Liver (tissue), 9 donors: ENCODE measurements around the gene ASCC1. TPM values are rescaled to one million over a fixed set of nuclear protein-coding genes. Genes with fewer than 3 reads are reported as not detected.

Experiments
- DNase-seq: peaks from one replicate; pipeline ENCODE4 v3.0.0-alpha.2; 2017; ENCODE audit warnings: low spot score
- H3K27ac ChIP-seq, 2 donors: one replicate each; pipeline ENCODE4 v1.7.0; 2013; ENCODE audit warnings: inconsistent platforms in 2 of 2, low read length in 2 of 2, control low read depth in 1 of 2, low read depth in 1 of 2, mild to moderate bottlenecking in 1 of 2
- H3K27me3 ChIP-seq, 4 donors: one replicate each; pipeline versions ENCODE4 v1.6.1 to v1.7.0; 2013; ENCODE audit warnings: low read length in 3 of 4, inconsistent platforms in 1 of 4, mild to moderate bottlenecking in 1 of 4, moderate library complexity in 1 of 4; ENCODE audit not compliant: control insufficient read depth in 4 of 4, insufficient read depth in 4 of 4
- H3K36me3 ChIP-seq, 4 donors: one replicate each; pipeline versions ENCODE4 v1.6.1 to v1.7.0; 2013; ENCODE audit warnings: low read length in 3 of 4, mild to moderate bottlenecking in 3 of 4, low read depth in 1 of 4, moderate library complexity in 1 of 4; ENCODE audit not compliant: control insufficient read depth in 4 of 4, insufficient read depth in 3 of 4
- H3K4me1 ChIP-seq, 4 donors: one replicate each; pipeline versions ENCODE4 v1.6.1 to v1.7.0; 2013; ENCODE audit warnings: low read length in 3 of 4, mild to moderate bottlenecking in 3 of 4, moderate library complexity in 1 of 4; ENCODE audit not compliant: control insufficient read depth in 4 of 4, insufficient read depth in 4 of 4
- H3K4me3 ChIP-seq, 3 donors: one replicate each; pipeline versions ENCODE4 v1.6.1 to v1.7.0; 2013; ENCODE audit warnings: low read length in 3 of 3, control low read depth in 1 of 3, low read depth in 1 of 3, mild to moderate bottlenecking in 1 of 3
- H3K9ac ChIP-seq, 2 donors: one replicate each; pipeline ENCODE4 v1.7.0; 2013; ENCODE audit warnings: low read length in 2 of 2, mild to moderate bottlenecking in 2 of 2, moderate library complexity in 2 of 2, control low read depth in 1 of 2, low read depth in 1 of 2
- H3K9me3 ChIP-seq, 4 donors: one replicate each; pipeline versions ENCODE4 v1.6.1 to v1.7.0; 2013; ENCODE audit warnings: low read length in 3 of 4; ENCODE audit not compliant: control insufficient read depth in 4 of 4
- ATF3 ChIP-seq: IDR thresholded peaks from 2 replicates; pipeline ENCODE4 v1.6.1; 2016; ENCODE audit warnings: antibody characterized with exemption
- CTCF ChIP-seq: fragments of 150-350 bp; IDR thresholded peaks from 2 replicates; pipeline ENCODE4 v1.5.1; 2017; ENCODE audit warnings: improper control_type of control experiment, low read depth, low read length; ENCODE audit not compliant: missing input control
- FOXA1 ChIP-seq: IDR thresholded peaks from 2 replicates; pipeline ENCODE4 v1.6.1; 2016; ENCODE audit warnings: antibody characterized with exemption
- GABPA ChIP-seq, 2 donors: IDR thresholded peaks in 1 of 2; conservative IDR thresholded peaks in 1 of 2; 2 replicates each; pipeline ENCODE4 v1.6.1; 2016; ENCODE audit warnings: antibody characterized with exemption in 2 of 2, mild to moderate bottlenecking in 1 of 2, moderate library complexity in 1 of 2
- HNF4A ChIP-seq, 2 donors: conservative IDR thresholded peaks; 2 replicates each; pipeline ENCODE4 v1.6.1; 2016; ENCODE audit warnings: antibody characterized with exemption in 2 of 2, mild to moderate bottlenecking in 2 of 2
- HNF4G ChIP-seq: IDR thresholded peaks from 2 replicates; pipeline ENCODE4 v1.6.1; 2016; ENCODE audit warnings: antibody characterized with exemption
- JUND ChIP-seq, 2 donors: IDR thresholded peaks; 2 replicates each; pipeline ENCODE4 v1.6.1; 2016; ENCODE audit warnings: antibody characterized with exemption in 2 of 2
- MAX ChIP-seq: IDR thresholded peaks from 2 replicates; pipeline ENCODE4 v1.6.1; 2016; ENCODE audit warnings: antibody characterized with exemption
- NR2F2 ChIP-seq: IDR thresholded peaks from 2 replicates; pipeline ENCODE4 v1.6.1; 2016; ENCODE audit warnings: antibody characterized with exemption
- RAD21 ChIP-seq, 2 donors: IDR thresholded peaks; 2 replicates each; pipeline ENCODE4 v1.6.1; 2016; ENCODE audit warnings: antibody characterized with exemption in 2 of 2, mild to moderate bottlenecking in 2 of 2
- REST ChIP-seq: IDR thresholded peaks from 2 replicates; pipeline ENCODE4 v1.6.1; 2016; ENCODE audit warnings: antibody characterized with exemption, mild to moderate bottlenecking
- RXRA ChIP-seq, 2 donors: IDR thresholded peaks; 2 replicates each; pipeline ENCODE4 v1.6.1; 2017 to 2018; ENCODE audit warnings: antibody characterized with exemption in 2 of 2, mild to moderate bottlenecking in 1 of 2
- SP1 ChIP-seq: IDR thresholded peaks from 2 replicates; pipeline ENCODE4 v1.6.1; 2018; ENCODE audit warnings: antibody characterized with exemption, mild to moderate bottlenecking
- TAF1 ChIP-seq: conservative IDR thresholded peaks from 2 replicates; pipeline ENCODE4 v1.6.1; 2016; ENCODE audit warnings: antibody characterized with exemption, mild to moderate bottlenecking
- YY1 ChIP-seq: IDR thresholded peaks from 2 replicates; pipeline ENCODE4 v1.6.1; 2016; ENCODE audit warnings: antibody characterized with exemption, mild to moderate bottlenecking
- ZBTB33 ChIP-seq: IDR thresholded peaks from 2 replicates; pipeline ENCODE4 v1.6.1; 2016; ENCODE audit warnings: antibody characterized with exemption
- WGBS: extraction: QIAGEN DNeasy Blood & Tissue Kit; methylation state at CpG from one replicate; pipeline ENCODE4 v1.1.7; 2013; 5-methylcytosine and 5-hydroxymethylcytosine counted together
- polyA plus RNA-seq, 2 donors: library from polyadenylated mRNA; stranded (reverse) in 1 of 2; unstranded in 1 of 2; fragments of 200-250 nt in 1 of 2; fragments of >200 nt in 1 of 2; fragmentation: Nextera tagmentation in 1 of 2; extraction: Ambion mirVana in 1 of 2; gene quantifications; one replicate each; pipeline versions ENCODE4 v1.2.1 to v1.2.3, GENCODE V29; 2013 to 2015
- total RNA-seq, 2 donors: library from RNA; depleted of rRNA; stranded (reverse); fragments of >200 nt; gene quantifications; one replicate each; pipeline ENCODE4 v1.2.3, GENCODE V29; 2014
- donor health status: healthy.
- donor health status: healthy.
- donor health status: healthy.
- donor health status: healthy.
- donor health status: healthy.

The ASCC1 gene
- total and polyA plus RNA-seq, 4 donors: 6.9 to 13.9 (median 10.2) TPM

- Histone ChIP-seq H3K9ac (no peak overlapping the region), H3K27me3 (no peaks in the 10 kb centered on the region), H3K4me3 (no peak overlapping the region), H3K4me1 (no peaks in the 10 kb centered on the region), H3K9me3 (no peaks in the 10 kb centered on the region), H3K36me3 (peaks cover 0 to 5% (median 2%) of the 10 kb centered on the region in 4 donors), H3K27ac (no peak overlapping the region)
- DNase-seq: no peak
- TF ChIP-seq SP1: no peak
- no peak for TF ChIP-seq MAX
- TF ChIP-seq GABPA (IDR thresholded peaks at IDR 0.05 in 1 of 2, conservative IDR thresholded peaks at IDR 0.05 in 1 of 2): no peak
- TF ChIP-seq FOXA1: no peak
- no peak for TF ChIP-seq ZBTB33
- no peak for TF ChIP-seq CTCF
- no peak for TF ChIP-seq RXRA (IDR thresholded peaks at IDR 0.05)
- no peak for TF ChIP-seq RAD21 (IDR thresholded peaks at IDR 0.05)
- TF ChIP-seq HNF4A (conservative IDR thresholded peaks at IDR 0.05): no peak
- TF ChIP-seq TAF1: no peak
- no peak for TF ChIP-seq JUND (IDR thresholded peaks at IDR 0.05)
- TF ChIP-seq NR2F2: no peak
- no peak for TF ChIP-seq ATF3
- TF ChIP-seq YY1: no peak
- 86% methylated on average over 1 of the region's 1 CpG for WGBS
Measured at GRCh38 chr10:72162978-72163377, 53.1 kb downstream of the ASCC1 start.

- Histone ChIP-seq H3K9me3 (no peaks in the 10 kb centered on the region), H3K27ac (no peak overlapping the region), H3K4me1 (no peaks in the 10 kb centered on the region), H3K9ac (no peak overlapping the region), H3K4me3 (no peak overlapping the region), H3K36me3 (peaks cover 0 to 5% (median 3%) of the 10 kb centered on the region in 4 donors), H3K27me3 (no peaks in the 10 kb centered on the region)
- WGBS: 97% methylated on average over 9 of the region's 9 CpGs
- no peak for DNase-seq
- TF ChIP-seq CTCF: no peak
- no peak for TF ChIP-seq GABPA (IDR thresholded peaks at IDR 0.05 in 1 of 2, conservative IDR thresholded peaks at IDR 0.05 in 1 of 2)
- TF ChIP-seq RAD21 (IDR thresholded peaks at IDR 0.05): no peak
- TF ChIP-seq HNF4G: no peak
- no peak for TF ChIP-seq JUND (IDR thresholded peaks at IDR 0.05)
- no peak for TF ChIP-seq ZBTB33
- TF ChIP-seq ATF3: no peak
- TF ChIP-seq REST: no peak
- TF ChIP-seq NR2F2: no peak
- TF ChIP-seq MAX: no peak
- no peak for TF ChIP-seq RXRA (IDR thresholded peaks at IDR 0.05)
Measured at GRCh38 chr10:72158176-72158575, 57.9 kb downstream of the ASCC1 start.
